COR-L47 (cell line): ENCODE measurements around the gene GALNT10.

Experiments used
- DNase-seq: peaks from one replicate; lab custom pipeline; 2025; lab: John Stamatoyannopoulos, UW

GALNT10 gene

GRCh38 chr5:154296525-154297159 lies 106.1 kb downstream of the GALNT10 start:
- DNase-seq = no peak

GRCh38 chr5:154298065-154298464 lies 107.5 kb downstream of the GALNT10 start:
- no peak for DNase-seq

DNA sequence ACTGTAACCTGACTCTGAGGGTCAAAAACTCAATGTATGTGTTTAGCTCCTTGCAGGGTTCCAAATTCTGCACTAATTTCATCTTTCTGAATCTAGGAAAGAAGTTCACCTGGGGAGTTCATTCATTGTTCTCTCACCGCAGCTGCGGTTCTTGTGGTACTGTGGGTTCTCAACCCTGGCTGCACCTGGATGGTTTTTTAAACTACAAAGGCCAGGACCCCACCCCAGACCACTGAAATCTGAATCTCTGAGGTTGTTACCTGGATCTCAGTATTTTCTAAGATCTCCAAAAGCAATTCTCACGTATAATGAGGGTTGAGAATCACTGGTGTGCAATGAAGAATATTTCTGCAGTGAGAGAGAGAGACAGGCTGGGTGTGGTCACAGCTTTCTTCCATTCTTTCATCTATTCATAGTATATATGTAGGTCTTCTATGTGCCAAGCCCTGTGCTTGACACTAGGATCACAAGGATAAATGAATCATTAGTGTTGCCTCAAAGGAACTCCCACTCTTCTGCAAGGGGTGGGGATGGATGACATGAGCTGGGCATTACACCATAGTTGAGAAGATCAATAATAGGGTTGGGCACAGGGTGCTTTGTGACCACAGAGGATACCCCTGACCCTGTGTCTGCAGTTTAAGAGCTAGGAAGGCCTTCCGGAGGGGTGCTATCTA lies 109.8 kb downstream of the GALNT10 start:
- DNase-seq = no peak

GRCh38 chr5:154301726-154302125 lies 111.2 kb downstream of the GALNT10 start:
- DNase-seq = no peak

DNA sequence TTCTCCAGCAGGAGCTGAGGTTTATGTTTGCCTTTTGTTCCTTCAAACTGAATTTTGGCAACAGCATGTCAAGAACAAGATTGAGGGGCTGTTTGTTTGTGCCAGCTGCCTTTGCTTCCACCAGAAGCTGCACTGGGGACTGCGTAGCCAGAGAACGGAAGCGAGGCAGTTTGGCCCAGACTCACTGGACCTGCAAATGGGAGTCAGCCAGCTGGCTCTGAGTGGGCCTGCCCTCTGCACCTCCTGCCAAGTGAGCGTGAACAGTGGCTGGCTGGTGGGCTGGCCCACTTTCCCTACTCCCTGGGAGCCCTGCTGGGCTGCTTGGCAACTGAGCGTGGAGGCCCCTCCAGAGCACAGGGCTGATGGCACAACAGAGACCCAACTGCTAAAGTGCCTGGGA lies 111.6 kb downstream of the GALNT10 start:
- DNase-seq = peak; percentile 58

- no peak for DNase-seq
These were observed 112.6 kb downstream of the GALNT10 start for GRCh38 chr5:154303133-154303532.

DNA sequence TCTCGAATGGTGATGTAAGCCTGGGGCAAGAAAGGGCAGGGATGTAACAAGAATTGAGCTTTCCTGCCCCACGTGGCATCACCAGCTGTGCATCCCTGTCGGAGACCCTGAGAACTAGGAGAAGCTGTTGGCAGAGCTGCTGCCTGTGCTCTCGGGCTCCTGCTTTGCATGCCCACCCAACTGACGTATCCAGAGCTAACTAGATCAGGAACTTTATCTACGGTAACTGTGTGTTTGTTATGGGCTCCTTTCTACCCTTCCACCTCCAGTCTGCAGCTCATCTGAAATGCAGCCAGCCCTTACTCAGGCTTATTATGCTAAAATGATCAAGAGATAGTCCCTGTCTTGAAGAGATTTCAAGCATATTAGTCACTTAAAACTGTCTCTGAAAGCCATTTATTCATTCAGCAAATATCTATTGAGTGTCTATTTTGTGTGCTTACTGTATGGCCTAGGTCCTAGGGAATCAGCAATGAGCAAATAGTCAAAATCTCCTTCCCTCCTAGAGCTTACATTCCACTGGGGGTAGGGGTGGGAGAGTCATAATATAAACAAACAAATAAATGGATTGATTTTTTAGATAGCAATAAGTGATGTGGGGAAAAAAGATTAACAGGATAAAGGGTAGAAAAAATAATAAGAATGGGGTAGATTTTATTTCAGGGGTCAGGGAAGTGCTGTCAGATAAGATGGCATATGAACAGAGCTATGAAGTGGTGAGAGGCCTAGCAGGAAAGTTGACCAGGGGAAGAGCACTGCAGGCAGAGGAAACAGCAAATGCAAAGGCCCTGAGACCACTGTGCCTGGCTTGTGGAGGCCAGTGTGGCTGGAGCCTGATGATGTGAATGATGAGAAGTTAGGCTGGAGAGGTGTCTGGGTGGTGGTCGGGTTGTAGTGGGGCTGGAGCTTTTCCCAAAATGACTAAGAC lies 118.2 kb downstream of the GALNT10 start:
- no peak for DNase-seq

DNA sequence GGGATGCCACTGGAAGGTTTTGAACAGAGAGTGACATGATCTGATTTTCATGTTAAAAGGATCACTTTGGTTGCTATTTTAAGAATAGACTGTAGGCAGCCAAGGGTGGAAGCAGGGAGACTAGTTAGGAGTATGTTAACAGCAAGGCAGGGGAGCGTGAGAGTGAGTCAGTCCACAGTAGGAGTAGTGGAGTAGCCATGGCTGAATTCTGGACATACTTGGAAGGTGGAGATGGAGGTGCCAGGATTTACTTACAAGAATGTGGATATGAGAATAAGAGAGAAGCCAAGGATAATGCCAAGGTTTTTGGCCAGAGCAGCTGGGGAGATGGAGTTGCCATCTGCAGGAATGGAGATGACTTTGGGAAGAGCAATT lies 118.8 kb downstream of the GALNT10 start:
- DNase-seq = no peak

DNA sequence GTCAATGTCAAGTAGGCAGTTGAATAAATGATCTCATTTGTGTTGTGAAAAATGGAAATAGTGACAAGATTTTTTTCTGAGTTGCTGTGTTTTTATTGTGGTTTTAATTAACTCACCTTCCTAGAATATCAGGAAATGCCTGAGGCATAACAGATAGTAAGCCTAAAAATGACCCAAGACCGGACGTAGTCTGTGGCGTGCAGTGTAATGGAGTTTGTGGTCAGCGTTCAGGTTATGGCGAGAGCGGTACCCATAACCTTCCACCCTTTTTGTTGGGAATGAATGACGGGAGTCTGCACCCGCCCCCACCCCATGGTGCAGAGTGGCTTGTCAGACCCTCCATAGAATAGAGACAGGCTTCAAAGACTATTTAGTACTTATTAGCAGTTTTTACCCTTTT lies 119.3 kb downstream of the GALNT10 start:
- no peak for DNase-seq

- DNase-seq = no peak
These were observed 120.8 kb downstream of the GALNT10 start for GRCh38 chr5:154311362-154311761.

GRCh38 chr5:154312000-154312399 lies 121.5 kb downstream of the GALNT10 start:
- no peak for DNase-seq

DNA sequence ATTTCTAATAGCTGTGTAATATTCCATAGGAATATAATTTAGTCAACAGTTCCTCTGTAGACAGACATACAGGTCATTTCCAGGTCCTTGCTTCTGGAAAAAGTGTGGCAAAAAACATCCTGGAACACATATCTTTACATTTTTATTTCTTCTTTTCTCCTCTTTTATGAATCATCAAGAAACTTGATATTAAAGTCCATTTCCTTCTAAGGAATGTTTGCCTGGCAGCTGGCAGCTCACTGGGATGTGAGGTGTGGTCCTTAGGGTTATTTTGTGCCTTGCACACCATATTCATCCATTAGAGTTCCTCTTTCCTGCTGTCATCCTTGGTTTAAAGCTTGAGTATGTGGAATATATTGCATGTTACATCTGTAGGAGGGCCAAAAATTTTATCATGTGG lies 122.0 kb downstream of the GALNT10 start:
- no peak for DNase-seq

- no peak for DNase-seq
These were observed 123.0 kb downstream of the GALNT10 start for GRCh38 chr5:154313360-154314017.

- DNase-seq = no peak
These were observed 124.7 kb downstream of the GALNT10 start for GRCh38 chr5:154315196-154315595.

GRCh38 chr5:154315756-154316155 lies 125.2 kb downstream of the GALNT10 start:
- DNase-seq = no peak

- DNase-seq = no peak
These were observed 125.8 kb downstream of the GALNT10 start for GRCh38 chr5:154316223-154316935.

- DNase-seq = no peak
These were observed 127.4 kb downstream of the GALNT10 start for GRCh38 chr5:154317916-154318315.

DNA sequence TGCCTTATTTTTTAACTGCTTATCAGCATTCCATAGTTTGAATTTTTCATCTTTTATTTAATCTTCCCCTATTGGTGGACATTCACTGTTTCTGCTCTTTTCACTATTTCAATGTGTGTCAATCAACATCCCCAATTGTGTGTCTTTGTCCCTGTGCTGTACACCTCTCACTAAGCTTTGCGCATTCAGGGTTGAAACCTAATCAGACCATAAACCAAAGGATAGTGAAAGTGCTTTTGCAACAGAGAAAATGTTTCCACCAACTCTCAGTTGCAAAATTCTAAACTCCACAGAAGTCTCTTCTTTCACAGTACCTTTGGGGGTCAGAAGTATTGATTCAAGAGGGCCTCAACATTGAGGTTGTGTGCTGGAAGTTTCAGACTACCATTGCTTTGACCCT lies 128.2 kb downstream of the GALNT10 start:
- no peak for DNase-seq

DNA sequence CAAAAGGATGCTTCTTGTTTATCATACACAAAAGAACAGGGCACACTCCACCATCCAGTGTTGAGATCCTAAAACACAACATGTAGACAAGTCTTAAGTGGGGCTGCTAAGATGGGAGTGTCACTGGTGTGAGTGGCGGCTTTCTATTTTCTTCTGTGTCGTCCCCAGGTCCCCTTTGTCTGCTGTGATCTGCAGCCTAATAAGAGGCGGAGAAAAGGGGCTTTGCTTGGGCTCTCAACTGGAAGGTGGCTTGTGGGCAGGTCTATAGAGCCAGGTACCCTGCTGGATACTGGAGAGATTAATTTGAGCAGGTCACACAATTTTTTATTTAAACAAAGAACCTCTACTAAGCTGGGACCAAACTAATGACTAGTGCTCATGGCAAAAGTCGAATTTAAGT lies 129.2 kb downstream of the GALNT10 start:
- DNase-seq = no peak

GRCh38 chr5:154320224-154321089 lies 129.9 kb downstream of the GALNT10 start:
- no peak for DNase-seq

DNA sequence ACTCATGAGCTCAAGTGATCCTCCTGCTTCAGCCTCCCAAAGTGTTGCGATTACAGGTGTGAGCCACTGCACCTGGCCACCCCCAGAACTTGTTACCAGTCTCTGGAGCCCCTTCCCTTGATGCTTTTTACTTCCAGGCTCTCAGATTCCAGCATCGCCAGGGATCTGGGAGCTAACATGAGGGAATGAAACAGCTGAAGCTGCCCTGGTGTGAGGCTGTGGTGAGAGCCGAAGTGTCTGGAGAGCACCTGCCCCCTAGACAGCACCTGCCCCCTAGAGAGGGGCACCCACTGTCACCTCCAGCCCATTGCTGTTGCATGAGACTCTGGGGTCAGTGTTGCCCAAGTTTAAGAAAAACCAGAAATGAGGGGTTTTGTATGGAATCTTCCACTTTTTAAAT lies 131.0 kb downstream of the GALNT10 start:
- DNase-seq = no peak
